OCI-M2 (cell line): Measurements from ENCODE around the gene PADI2.

Experiments
- DNase-seq: peaks from one replicate; lab custom pipeline; 2025; ENCODE audit not compliant: unreplicated experiment; lab: John Stamatoyannopoulos, UW

Gene PADI2

DNA sequence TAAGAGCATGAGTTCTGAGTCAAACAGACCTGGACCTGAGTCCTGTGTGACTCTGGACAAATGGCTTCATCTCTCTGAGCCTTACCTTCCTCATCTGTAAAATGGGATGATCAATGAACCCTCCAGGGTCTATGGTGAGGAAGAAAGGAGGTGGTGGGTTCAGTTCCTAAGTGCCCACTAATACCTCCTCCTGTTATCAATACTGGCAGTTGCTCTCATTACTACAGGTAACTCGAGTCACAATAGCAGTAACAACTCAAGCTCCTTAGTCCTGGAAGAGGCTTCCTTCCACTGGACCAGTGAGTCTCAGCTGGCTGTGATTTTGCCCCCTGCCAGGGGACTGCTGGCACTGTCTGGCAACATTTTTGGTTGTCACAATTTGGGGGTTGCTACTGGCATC is 2.6 kb downstream of the PADI2 start:
- no peak for DNase-seq

DNA sequence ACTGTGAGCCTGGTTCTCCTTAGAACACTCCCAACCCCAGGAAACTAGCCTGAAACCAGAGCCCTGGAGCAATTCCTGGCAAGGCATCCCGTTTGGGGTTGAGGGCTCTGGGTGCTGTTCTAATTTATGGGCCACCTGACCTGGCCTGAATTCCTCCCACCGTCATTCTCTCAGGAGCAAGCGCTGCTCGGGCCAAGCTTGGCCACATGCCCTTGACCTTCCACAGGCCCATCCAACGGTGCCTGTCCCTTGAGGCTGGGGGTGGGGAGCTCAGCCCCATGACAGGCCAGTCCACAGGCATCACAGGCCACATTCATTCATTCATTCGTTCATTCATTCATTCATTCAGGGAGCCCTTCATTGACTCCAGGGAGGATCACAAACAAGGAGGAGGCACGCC is 5.3 kb downstream of the PADI2 start:
- no peak for DNase-seq

DNA sequence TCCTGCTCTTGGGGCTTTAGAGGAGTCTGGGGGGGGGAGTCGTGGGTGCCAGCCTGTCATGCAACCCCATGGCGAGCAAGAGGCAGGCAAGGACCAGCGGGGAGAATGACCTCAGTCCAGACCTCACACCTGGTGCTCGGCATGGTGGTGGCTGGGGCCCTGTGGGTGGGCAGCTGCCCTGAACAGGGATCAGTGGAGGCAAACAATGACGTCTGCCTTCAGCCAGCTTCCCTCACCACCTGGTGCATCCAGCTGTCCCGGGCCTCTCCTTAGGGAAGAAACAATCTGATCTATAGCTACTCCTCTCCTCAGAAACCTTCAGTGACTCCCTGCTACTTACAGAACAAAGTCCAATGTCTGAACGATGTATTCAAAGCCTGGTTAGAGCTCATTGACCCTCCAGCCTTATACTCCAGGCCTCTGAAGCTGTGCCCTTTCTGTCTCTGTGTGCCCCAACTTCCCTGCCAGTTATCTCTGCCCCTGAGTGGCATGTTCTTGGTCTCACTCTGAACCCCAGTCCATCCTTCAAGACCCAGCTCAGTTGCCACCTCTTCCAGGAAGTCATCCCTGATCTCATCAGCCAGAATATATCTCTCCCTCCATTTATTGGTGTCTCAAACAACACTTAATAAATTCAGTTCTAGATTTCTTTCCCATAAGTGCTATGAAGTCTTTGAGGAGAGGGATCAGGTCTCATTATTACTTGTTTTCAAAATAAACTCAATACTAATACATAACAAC is 6.6 kb downstream of the PADI2 start:
- DNase-seq = no peak

DNA sequence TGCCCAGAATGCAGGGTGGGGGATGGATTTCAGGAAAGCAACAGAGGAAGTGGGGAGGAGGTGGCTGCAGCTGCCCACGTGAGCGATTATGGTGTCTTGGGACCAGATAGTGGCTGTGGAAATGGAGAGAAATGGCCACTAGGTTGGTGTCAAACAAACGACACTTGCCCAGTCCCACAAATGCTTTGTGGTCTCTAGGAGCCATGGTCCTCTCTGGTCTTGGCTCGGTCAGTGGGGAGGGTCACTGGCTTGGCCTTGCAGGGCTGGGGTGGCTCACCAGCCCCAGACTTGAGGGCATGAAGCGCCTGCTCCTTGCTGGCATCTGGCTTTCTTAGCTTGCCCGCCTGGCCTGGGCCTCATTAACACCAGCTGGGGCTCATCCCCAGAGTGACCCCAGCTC is 7.2 kb downstream of the PADI2 start:
- DNase-seq = no peak

DNA sequence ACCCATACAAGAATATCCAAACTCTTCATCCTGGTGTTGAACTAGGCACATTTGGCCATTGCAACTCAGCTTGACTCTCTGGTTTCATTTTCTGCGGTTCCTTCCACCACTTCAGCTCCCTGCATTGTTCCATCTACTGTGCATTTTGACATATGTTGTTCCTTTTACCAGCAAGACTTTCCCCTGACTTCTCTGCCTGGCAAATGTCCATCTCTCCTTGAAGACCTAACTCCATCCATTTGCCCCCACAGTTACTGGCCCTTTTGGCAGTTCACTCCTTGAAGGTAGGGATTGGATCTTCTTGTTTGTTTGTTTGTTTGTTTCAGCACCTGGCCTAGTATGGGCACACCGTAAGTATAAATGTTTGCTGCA is 8.7 kb downstream of the PADI2 start:
- no peak for DNase-seq

DNA sequence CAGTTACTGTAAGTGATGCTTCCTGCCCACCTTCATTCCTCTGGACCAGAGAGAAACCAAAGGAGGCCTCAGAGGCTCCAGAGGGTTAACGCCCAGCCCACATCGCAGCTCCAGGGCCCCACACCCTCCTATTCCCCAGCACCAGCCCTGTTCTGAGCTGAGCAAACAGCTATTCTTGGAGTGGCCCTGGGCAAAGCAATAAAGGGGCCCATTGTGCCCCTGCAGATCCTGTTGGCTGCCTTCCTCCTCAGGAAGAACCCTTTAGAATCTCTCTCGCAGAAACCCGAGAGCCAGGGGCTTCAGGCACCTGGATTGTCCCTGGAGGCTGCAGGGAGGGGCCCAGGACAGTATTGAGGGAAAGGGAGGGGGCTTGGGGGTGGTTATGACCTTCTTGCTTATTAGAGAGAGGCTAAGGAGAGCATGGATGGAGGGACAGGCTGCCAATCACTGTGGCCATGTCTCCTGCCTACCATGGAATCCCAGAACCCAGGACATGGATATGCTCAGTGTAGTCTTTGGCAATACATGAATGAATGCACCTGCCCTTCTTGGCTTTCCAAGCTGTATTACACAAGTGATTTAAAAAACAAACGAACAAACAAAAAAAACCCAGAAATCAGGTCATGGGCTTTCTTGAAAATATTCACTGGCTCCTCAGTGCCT is 9.2 kb downstream of the PADI2 start:
- DNase-seq = no peak

DNA sequence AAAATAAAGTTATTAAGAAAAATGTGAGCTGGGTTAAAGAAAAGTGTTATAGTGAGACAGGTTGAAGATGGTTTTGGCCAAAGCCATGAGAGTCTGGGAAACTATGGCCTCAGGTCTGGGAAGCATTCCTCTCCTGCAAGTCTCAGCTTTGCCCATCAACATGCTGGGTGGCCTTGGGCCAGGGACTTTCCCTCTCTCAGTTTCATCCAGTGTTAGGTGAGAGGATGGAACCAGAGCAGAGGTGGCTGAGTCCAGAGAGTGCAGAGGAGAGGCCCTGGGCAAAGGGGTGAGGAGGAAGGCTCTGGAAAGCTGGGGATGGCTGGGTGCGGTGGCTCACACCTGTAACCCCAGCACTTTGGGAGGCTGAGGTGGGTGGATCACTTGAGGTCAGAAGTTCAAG is 10.5 kb downstream of the PADI2 start:
- DNase-seq = no peak

DNA sequence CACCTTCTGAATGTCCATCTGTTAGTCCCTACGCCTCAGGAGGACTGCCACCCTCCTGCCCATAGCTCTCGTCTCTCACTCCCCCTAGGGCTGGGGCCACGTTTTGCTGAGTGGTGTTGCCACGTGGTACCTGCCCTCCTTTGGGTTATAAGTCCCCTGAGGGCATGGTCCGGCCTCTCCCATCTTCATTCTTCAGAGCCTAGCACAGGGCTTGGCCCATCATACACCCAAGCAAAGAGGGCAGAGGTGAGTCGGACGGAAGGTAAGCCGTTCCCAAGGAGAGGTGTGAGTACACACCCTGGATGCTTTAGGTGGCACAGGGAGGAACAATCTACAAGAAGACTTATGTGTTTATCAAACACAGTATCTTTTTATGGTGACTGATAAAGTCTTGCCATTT is 10.9 kb downstream of the PADI2 start:
- DNase-seq = no peak

DNA sequence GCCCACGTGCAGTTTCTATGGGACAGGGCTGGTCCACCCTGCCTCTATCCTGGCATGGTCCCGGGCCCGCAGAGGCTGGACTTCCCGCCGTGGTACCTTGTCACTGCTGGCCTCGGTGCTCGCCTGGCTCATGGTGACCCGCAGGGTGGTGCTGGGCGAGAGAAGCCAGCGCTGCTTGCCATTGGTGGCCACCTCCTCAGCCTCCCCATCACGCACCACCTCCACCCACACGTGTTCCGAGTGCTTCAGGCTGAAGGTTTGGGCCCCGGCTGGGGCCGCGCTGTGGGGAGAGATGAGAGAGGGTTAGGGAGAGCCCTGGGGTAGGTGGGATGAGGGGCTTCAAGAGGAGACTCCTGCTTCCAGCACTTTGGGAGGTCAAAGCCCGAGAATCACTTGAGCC is 14.5 kb downstream of the PADI2 start:
- no peak for DNase-seq

DNA sequence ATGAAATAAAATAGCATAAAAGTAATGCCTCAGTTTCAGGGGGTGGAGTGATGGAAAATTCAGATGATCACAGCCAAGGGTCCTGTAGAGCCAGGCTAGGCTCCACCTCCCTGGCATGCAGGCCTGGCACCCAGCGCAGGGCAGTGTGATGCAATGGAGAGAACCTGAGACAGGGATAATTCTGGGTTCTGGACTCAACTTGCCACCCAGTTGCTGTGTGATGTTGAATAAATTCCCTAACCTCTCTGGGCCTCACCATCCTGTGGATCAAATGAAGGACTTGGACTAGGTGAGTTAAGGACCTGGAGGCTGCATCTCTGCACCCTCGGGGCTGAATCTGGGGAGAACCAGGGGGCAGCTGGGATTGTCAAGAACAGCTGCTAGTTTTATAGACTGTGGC is 17.0 kb downstream of the PADI2 start:
- DNase-seq = no peak

DNA sequence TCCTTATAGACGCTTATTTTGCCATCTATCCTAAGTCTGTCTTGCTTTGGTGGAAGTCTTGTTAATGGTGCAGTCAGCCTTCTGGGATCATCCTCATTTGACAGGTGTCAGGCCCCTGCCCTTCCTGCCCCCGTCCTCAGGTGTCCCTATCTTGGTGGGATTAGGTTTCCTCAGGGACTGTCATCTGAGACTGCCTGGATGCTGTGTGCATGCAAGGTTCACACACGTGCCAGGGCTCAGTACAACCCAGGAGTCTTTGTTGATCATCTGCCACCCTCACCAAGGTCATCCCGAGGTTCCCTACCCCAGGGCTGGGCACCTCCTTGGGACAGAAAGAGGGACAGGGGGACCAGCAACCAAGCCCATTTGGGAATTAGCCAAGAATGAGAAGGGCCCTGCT is 18.0 kb downstream of the PADI2 start:
- no peak for DNase-seq

DNA sequence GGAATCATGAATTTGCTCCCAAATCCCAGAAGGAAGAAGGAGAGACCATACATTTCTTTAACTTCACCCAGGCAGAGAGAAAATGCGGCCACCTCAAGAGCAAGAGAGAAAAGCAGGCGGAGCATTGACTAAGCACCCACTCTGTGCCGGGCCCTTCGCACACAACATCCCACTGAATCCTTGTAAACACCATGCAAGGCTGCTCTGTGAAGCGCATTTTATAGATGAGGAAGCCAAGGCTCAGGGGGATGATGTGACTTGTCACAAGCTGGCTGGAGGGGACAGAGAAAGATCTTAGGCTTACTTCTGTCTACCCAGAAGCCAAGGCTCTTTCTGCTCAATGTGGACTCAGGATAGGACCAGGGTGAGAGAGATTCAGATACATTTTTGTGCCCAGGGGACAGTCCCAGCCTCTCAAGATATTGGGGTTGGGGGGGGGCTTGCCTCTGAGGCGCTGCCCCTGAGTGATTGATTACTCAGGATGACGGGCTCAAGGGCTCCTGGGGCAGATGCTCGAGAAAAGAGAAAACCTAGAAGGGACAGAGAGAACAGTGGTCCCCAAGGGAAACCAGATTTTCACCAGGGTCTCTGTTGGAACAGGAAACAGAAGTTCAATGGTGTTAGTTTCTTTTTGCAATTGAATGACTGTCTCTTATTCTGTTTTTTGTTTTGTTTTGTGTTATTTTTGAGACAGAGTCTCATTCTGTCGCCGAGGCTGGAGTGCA is 19.5 kb downstream of the PADI2 start:
- no peak for DNase-seq

DNA sequence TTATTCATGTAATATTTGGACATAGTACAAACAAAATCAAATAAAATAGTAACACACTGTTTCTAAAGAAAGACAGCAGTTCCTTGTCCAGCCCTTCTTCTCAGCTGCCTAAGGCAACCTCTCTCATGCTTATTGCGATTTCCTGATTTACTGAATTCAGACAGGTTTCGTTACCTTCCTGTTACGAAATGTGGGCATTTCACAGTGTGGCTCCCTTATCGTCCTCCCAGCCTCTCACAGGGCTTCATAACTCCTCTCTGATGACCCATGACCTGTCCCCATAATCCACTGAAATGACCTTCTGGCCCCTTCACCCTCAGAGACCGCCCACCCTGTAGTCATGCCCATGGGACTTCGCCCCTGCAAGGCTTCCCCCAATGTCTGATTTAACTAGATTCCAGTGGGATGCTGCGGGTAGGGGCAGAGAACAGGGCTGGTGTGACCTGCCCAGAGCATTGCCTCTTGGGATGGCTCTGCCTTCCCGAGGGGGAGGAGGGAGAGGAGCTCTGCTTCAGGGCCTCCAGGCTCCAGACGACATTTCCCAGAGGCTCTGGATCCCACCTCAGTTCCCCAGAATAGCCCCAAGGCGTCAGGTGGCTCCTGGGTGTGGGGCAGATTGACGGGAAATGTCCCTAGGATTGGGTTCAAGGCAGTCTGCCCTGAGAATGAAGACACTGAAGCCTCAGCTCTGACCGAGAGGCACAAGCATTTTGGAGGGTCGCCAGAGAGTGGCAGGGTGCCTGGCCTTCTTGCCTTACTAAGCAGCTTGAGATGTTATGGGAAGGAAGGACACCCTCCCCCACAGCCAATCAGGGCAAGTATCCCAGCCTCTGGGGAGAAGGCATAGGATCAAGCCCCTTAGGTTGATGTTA is 20.6 kb downstream of the PADI2 start:
- no peak for DNase-seq

DNA sequence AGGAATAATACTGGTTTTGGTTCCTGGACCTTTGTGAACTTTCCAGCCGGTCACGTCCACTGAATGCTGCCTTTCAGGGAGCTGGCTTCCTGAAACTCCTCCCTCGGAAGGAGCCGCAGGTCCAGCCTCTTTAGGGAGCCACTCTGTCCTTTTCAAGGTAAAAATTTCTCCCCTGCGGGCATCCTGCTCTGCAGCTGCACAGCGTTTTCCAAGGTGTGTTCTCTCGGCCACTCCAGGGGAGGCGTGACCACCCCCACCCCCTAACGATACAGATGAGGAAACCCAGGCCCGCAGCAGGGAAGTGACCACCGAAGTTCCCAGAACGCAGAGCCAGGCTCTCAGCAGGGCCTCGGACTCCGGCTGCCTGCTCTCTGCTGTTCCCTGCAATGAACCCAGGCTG is 21.5 kb downstream of the PADI2 start:
- no peak for DNase-seq

DNA sequence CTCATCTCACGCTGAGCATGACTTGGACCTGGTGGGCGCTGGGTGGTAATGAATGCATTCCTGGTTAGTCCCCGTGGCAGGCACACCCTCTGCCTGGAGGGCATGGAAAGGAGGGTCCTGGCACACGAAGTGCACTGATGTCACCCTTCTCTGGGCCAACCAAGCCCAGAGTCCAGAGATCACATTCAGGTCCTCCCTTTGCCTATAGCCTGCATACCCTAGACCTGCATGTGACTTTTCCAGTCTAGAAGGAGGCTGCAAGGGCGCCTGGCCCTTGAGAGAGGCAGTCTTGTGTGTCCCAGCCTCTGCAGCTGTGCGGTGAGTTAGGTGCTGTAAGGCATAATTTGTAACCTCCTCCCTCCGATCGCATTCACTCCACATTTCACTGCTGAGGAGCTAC is 22.1 kb downstream of the PADI2 start:
- no peak for DNase-seq

DNA sequence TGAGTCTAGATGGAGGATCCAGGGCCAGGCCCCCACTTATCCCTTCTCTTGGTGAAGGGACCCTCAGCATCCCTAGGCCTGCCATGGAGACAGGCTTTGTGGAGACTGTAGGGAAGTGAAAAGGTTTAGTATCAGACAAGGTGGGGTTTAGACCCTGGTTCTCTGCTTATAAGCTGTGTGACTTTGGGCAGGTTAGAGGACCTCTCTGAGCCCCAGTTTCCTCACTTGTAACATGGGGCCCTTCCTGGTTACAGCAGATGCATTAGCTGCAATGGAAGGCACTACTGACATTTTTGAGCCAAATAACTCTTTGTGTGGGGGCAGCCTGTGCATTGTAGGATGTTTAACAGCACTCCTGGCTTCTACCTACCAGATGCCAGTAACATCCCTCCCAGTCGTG is 22.7 kb downstream of the PADI2 start:
- DNase-seq = no peak

DNA sequence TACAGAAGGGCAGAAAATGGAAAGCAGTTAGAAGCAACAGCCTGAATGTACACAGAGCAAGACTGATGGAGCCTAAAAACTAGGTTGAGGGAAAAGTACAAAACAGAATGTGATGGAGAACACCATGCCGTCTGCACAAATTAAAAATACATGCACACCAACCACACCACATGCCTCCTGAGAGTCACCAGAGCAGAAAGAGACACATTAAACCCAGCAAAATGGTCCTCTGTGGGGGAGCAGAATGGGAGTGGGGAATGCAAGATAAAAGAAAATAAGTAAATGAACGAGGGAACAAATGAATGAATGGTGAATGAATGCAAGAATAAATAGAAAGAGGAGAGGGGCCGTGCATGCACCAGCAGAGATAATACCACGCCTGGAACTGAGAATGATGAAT is 24.1 kb downstream of the PADI2 start:
- no peak for DNase-seq

DNA sequence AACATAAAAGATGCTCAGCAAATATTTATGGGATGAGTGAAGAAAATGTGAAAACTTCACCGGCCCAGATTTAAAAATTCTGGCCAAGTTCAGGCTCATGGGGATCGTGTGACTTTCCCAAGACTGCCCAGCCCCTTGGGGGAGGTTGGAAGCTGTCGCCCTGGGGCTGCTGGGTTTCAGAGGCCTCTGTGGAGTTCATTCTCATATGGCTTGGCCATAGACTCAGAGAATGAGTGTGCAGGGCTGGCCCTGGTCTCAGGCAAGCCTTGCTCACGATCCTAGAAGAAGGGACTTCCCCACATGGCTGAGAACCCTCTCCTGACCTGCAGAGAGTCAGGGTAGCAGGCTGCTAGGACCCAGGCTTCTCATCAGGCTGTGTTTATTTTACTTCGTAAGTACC is 24.6 kb downstream of the PADI2 start:
- DNase-seq = no peak

DNA sequence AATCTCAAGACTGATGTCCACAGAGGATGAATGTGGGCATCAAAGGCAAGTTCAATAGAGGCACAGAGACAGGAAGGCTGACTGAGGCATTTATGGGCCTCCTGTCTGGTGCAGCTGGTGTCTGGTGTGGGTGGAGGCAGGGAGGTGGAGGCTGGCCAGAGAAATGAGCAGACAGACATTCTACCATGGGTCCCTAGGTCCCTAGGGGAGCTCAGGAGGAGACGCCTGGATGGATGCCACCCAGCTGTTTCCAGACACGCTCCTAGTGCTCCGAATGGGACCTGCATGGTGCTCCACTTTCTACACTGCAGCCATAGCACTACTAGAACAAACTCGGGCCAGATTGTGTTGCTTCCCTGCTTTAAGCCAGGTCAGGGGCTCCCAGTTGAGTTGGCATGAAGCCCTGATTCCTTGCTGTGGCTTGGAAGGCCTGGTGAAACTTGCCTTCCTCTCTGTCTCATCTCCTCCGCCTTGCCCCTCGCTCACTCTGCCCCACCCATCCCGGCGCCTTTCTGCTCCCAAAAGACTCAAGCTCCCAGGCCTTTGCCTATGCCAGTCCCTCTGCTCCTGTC is 25.3 kb downstream of the PADI2 start:
- no peak for DNase-seq

DNA sequence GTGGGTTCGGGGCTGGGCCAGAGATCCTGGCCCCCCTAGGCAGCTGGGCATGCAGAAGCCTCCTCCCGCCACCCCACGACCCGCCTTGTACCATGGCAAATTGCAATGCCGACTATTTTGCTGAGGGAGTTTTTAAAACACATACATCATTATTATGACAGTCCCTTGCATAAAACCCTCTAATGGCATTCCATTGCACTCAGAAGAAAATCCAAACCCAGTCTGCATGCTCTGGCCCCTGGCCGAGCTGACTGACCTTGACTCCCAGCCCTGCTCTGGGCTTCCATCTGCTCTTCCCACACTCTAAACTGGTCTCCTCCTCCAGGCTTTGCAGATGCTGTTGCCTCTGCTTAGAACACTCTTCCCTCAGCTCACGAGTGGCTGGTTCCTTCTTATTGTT is 28.0 kb downstream of the PADI2 start:
- no peak for DNase-seq

DNA sequence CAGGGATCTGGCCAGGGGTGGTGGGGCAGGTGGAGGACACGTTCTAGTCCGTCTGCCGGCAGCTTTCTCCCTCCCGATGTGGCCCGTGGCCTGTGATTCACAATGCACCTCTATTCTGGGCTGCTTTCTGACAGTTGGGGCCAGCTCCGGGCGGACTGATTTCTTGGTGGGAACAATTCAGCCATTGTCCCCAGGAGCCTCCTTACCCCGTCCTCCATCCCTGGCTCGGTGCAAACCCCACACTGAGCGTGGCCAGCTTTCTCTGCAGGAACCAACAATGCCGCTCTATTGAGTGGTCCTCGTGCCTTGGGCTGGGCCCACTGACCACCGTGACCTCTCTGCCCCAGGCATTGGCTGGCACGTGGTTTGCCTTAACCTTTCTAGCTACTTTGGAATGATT is 29.7 kb downstream of the PADI2 start:
- DNase-seq = no peak
